NCI-H146 treated with DMSO at 0.1 percent for 48 hours (cell line): ENCODE results near the gene XPO5.
"Not testable (repeated sequence)": the region's sequence is repeated elsewhere in the genome, so short reads cannot be mapped to it uniquely, and the experiment has no call there.

ENCODE experiments used
- DNase-seq: peaks from one replicate; lab custom pipeline; 2025; ENCODE audit not compliant: unreplicated experiment; lab: John Stamatoyannopoulos, UW

The XPO5 gene

GRCh38 chr6:43498291-43498690, 77.5 kb downstream of the XPO5 start:
- DNase-seq: not testable (repeated sequence)

GRCh38 chr6:43497689-43498088, 78.1 kb downstream of the XPO5 start:
- DNase-seq: no peak

DNA sequence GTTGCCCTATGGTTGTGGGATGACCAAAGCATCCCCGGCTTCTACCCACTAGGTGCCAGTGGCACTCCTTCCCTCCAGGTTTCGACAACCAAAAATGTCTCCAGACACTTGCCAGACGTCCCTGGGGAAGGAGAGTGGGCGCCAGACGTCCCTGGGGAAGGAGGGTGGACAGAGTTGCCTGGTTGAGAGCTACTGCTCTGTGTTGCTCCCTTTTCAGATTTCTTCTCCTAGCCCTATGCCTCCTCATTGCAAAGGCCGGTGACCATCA, 78.8 kb downstream of the XPO5 start:
- no peak for DNase-seq

DNA sequence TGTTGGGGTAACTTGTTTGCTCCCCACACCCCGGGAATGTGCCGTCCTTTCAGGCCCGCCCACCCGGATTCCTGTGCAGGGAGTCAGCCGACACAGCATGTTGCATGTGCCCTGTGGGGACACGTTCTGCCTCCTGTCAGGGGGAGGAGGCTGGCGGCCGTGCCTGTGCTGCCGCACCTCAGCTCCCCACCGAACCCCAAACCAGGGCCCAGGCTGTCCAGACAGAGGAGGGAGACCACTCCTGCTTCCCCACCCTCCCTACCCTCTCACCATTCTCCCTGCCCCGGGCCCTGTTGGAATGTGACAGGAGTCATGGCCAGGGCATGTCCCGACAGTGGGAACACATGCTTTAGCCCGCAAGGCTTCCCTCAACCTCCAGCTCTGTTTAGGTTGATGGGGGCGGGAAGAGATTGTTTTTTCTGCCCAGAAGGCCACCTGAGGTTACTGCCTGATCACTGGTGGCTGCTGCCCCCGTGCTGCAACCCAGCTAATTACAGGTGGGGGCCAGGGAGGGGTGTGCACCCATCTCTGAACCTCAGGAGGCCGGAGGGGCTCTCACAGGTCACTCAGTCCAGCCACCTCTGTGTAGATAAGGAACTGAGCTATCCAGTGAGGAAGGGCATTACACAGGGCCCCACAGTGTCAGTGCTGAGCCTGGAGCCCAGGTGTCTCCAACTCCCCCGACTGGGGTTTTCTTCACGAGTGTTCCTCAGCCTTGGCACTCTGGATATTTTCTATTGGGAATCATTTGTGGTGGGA, 79.3 kb downstream of the XPO5 start:
- no peak for DNase-seq

GRCh38 chr6:43495409-43495941, 80.4 kb downstream of the XPO5 start:
- no peak for DNase-seq

- no peak for DNase-seq
Observed at GRCh38 chr6:43494766-43495165, 81.1 kb downstream of the XPO5 start.

- DNase-seq: no peak
Observed at GRCh38 chr6:43494321-43494720, 81.5 kb downstream of the XPO5 start.

GRCh38 chr6:43493833-43494232, 82.0 kb downstream of the XPO5 start:
- no peak for DNase-seq

GRCh38 chr6:43493230-43493629, 82.6 kb downstream of the XPO5 start:
- DNase-seq: no peak

- DNase-seq: no peak
Observed at GRCh38 chr6:43492673-43493072, 83.2 kb downstream of the XPO5 start.

- no peak for DNase-seq
Observed at GRCh38 chr6:43491750-43492661, 83.8 kb downstream of the XPO5 start.

- no peak for DNase-seq
Observed at GRCh38 chr6:43490523-43490939, 85.3 kb downstream of the XPO5 start.

DNA sequence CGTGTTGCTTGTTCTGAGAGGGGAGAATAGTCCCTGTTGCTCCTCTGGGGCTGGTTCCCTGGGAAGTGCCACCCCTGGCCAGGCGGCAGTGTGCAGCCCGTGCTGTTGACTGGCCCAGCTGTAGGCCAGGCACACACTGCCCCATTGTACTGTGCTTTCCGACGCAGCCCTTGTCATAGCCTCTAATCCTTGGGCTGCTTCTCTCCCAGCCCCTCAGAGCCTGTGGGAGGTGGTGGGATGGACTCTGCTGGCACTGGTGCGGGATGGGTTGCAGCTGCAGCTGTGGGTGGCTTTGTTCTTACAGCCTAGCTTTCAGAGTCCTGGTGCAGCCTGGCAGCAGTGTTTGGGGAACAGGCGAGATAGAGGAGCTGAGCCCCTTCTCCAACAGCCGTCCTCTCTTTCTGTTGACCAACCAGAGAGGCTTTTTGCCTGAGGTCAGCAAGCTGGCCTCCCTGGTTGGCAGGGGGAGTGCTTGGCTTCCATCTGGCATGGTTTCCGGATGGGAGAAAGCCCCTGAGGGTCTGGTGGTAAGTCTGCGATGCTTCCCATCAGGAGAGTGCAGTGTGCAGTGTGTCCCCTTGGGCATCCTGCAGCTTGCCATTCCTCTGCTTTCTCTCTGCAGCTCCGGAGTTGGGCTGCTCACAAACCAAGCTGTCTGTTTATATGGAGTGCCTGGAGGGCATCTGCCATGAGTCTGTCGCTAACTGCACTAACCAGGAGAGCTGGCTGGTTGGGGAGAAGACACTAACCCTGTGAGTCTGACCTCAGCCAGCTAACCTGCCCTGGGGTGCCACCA, 86.4 kb downstream of the XPO5 start:
- no peak for DNase-seq

GRCh38 chr6:43488667-43489276, 87.1 kb downstream of the XPO5 start:
- DNase-seq: no peak

- DNase-seq: no peak
Observed at GRCh38 chr6:43481591-43482236, 94.1 kb downstream of the XPO5 start.

DNA sequence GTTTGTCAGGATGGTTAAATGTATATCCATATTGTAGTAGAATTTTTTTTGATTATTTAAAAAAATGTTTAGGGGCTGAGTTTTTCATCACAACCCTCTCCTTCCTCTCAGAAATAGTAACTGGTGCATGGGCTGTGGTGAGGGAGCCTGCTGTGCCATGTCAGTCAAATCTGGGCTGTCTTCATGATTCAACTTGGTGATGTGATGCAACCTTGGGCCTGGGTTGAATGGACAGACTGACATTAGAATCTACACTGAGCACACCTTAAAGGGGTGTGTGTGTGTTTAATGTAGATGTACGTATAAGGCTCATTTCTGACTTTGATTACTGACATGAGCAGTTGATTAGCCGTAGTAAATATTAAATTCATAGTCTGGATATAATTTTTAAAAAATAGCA, 94.8 kb downstream of the XPO5 start:
- DNase-seq: no peak

DNA sequence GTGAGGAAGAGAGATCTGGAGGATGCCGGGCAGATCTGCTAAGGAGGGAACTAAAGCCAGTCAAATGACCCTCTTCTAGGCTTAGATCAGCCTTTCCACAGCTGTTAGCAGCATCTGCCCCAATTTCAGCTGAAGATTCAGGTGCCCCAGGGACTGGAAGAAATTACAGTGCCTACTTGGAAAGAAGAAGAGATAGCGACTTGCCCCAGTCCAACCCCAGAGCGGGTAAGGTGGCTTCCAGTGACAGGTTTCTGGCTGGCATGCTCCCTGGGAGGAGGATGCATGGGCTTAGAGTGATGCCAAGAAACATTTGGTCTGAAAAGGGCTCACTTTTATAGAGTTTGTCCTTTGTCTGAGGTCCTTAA, 97.8 kb downstream of the XPO5 start:
- no peak for DNase-seq

- DNase-seq: peak; percentile 96
Observed at GRCh38 chr6:43477235-43478007, 98.4 kb downstream of the XPO5 start, which contains the start of gene TJAP1. TSS of gene TJAP1 (plus strand) at chr6:43477570. CDS start at chr6:43499002, 21,432 bp downstream.

DNA sequence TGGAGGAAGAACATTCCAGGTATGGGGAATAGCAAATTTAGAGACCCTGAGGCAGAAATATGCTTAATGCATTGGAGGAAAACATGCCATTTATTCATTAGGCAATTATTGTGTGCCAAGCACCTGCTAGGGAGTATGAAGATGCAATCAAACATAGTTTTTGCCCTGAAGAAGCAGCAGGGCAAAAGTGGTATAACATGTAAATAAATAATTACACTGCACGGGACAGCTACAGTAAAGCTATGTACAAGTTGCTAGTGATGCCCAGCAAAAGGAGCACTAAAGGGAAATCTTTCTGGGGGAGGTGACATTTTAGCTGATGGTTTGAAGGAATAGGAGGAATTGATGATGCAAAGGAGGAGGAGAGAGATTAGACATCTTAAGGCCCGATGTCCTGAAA, 99.1 kb downstream of the XPO5 start:
- no peak for DNase-seq

GRCh38 chr6:43475516-43475915, 100.3 kb downstream of the XPO5 start:
- DNase-seq: no peak
